ENCODE results near the gene CWC27.

Gene CWC27

GRCh38 chr5:64768358-64769312 lies at the start of gene CWC27, which contains the start of gene SREK1IP1:
CWC27 (plus strand) TSS chr5:64768930; CDS start chr5:64769147, 217 bp downstream.
SREK1IP1 (minus strand) TSS chr5:64768691; CDS start chr5:64768517, 174 bp downstream.
- peak; percentile 95 for DNase-seq

- DNase-seq = no peak
Observed at GRCh38 chr5:64722588-64722987, 46.1 kb upstream of the CWC27 start.

DNA sequence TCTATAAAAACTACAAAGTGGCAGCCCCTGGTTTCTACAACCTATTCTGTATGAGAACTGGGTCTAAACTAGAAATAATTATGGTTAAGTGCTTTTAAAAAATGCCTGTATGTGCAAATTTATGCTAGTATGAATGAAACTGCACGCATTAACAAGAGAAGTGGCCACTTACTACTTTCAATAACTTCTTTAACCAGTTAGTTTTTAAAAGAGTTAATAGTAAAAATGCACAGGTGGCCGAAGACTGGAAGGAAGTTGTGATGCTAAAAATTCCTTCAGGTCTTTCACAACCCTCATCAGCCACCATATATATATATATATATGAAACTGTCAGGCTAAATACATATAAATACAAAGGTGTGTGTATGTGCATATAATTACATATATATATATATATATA lies 41.6 kb upstream of the CWC27 start:
- no peak for DNase-seq

DNA sequence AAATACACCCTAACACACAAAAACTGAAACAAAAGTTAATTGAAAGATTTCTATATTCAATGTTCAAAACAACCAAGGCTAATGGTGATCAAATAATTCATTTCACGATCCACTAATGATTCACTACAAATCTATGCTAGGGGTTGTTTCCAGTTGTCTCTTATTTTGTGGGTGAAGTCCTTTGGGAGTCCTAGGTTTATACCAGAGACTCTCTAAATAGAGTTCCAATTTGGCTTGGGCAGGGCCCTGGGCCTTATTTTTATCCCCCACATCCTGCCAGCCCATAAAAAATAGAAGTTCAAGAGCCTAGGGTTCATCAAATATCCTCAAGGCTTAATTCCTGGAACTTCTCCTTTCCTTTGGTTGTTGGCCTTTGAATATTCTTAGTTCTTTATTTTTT lies 26.3 kb upstream of the CWC27 start:
- DNase-seq = no peak

- DNase-seq = no peak
Observed at GRCh38 chr5:64742821-64743220, 25.9 kb upstream of the CWC27 start.

DNA sequence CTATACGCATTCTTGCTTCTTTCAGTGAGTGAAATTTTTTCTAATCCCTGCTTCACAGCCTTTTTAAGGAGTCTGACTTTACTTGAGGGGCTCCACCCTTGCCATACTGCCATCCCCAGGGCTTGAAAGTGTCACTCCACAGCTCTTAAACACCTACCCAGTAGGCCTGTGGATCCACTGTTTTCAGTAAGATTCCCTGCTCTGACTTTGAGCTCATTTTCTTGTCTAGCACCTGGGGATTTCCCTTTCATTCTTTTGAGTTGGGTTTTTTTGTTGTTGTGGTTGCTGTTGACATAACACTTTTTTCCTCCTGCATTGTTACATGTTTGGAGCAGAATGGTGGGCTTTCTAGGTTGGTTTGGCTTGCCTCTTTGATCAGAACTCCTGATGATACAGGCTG lies 23.8 kb upstream of the CWC27 start:
- no peak for DNase-seq

GRCh38 chr5:64746446-64746845 lies 22.3 kb upstream of the CWC27 start:
- no peak for DNase-seq

GRCh38 chr5:64749385-64749784 lies 19.3 kb upstream of the CWC27 start:
- DNase-seq = no peak

- no peak for DNase-seq
Observed at GRCh38 chr5:64754066-64754465, 14.7 kb upstream of the CWC27 start.

GRCh38 chr5:64758901-64759300 lies 9.8 kb upstream of the CWC27 start:
- DNase-seq = no peak

DNA sequence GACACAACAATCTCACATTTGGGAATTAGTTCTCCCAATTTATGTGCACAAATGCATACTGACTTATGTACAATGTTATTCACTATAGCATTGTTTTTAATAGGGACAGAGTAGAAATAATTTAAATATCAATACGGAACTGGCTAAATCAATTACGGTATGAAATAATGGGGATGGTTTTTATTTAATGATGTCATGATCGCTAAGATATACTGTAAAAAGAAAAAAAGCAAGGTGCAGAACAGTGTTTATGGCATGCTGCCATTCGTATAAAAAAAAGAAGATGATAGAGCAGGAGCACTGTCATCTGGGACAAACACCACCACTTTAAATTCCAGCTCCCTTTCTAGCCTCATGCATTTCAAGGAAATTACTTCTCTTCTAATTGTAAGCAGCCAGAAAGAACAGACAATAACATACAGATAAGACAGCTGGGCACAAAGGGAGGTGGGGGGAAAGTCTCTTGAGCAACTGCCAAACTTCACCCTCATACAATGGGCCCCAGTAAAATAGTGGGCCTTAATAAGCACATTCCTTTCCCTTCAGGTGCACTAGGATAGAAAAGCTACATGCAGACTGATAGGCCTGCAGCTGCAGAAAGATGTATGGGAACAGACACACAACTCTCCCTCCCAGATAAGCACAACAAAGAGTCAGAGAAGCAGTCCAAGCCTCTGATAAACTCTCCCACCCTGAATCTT lies 8.6 kb upstream of the CWC27 start:
- DNase-seq = peak; percentile 22

GRCh38 chr5:64763948-64764503 lies 4.7 kb upstream of the CWC27 start:
- DNase-seq = no peak

DNA sequence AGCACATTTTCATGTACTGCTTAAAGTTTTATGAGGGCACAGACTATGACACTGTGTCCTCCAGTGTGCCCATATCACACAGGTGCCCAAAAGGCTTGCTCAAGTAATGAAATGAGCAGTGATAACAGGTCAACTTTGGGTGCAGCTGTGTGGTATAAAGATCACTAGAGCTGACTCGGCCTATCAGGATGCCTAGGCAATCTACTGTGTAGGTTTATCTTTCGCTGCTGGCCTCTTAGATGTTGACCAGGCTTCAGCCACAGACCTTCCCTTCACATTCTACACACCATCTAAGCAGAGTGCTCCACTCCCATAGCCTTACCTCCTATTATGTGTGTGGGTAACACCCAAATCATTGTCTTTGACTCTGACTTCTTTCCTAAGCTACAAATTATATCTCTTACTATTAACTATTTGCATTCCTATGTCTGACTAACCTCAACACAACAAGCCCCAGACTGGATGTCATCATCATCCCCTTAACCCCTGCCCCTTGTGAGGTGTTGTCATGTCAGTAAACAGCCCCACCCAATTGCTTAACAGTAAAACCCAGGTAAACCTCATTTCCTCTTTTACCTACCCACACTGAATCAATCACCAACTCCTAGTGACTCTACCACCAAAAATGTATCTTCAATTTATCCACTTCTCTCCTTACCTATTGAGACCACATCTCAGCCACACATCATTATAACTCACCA lies 2.8 kb upstream of the CWC27 start:
- DNase-seq = no peak

- DNase-seq = no peak
Observed at GRCh38 chr5:64766941-64767340, 1.8 kb upstream of the CWC27 start.

DNA sequence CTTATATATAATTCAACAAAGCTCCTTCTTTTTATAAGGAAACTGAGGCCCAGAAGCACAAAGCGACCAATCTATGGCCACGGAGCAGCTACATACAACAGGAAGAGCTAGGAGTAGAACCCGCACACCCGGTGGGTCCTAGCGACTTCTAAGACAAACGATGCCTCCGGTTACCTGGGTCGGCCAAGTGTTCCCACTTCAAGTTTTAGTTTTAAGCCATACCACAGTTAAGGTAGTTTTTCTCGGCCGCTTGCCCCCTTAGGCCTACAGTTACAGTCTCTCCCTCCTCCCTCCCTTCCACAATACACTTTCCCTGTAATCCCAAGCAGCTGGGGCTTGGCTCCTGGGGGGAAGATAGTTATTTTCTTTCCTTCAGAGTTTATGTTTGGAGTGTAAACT lies 772 bp upstream of the CWC27 start:
- DNase-seq = no peak

DNA sequence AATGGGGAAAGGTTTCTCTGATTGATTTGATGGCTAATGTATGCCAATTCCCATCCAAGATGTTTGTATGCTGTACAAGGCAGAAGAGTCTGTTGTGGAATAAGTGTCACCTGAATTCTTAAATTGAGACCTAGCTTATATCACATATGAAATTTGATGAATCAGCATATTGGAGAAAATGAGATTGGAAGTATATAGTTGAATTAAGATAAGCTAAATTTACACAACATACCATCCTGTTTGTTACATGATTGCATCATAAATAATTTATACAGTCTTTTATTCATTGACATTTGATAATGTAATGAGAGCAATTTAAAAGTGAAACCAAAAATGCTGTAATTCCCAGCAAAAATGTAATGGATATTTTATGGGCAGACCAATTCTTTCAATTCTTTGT lies 1.1 kb downstream of the CWC27 start:
- no peak for DNase-seq

DNA sequence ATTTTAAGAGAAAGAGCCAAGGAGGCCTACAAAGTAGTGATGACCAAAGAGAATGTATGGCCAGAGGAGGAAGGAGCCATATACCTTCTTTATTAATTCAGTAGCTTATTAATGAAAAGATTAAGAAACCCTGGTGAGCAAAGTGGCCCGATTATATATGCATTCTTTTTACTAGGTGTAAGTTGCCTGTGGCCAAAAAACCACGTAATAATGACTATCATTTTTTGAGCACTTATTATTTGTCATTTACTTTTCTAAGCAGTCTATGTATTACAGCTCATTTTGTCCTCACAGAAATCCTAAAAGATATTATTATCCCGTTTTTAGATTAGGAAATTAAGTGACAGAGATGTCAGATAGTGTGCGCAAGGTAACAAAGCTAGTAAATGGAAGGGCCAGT lies 3.0 kb downstream of the CWC27 start:
- no peak for DNase-seq

DNA sequence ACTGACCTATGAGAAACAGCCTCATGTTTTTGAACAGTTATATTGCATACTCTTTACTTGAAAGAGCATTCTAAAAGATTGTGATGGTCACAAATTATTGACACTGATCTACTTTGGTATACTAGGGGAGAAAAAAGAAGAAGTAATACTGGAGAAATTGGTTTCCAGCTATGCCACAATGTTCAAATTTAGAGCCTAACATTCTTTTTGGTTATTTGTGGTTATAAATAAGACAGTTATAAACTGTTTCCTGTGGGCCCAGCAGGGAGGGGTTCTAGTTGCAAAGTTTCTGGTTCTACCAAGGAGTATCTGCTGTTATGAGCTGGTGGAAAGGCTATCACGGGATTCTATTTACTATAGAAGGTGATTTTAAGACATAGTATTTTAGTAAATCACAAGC lies 4.8 kb downstream of the CWC27 start:
- DNase-seq = no peak

- no peak for DNase-seq
Observed at GRCh38 chr5:64775291-64775690, 6.6 kb downstream of the CWC27 start.

GRCh38 chr5:64784451-64785025 lies 15.8 kb downstream of the CWC27 start:
- peak; percentile 38 for DNase-seq

DNA sequence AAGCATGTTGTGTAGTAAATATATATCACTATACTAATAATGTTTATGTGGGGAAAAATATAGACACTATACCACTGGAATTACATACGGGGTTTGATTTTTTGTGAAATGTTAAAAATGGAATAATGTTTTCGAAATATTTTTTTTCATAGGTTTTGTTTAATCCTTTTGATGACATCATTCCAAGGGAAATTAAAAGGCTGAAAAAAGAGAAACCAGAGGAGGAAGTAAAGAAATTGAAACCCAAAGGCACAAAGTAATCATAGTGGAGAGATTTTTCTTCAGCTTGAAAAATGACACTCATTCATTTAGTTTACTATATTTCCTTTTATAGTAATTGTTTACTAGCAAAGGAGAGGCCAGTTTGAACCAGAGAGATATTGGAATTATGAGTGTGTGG lies 17.6 kb downstream of the CWC27 start:
- no peak for DNase-seq

DNA sequence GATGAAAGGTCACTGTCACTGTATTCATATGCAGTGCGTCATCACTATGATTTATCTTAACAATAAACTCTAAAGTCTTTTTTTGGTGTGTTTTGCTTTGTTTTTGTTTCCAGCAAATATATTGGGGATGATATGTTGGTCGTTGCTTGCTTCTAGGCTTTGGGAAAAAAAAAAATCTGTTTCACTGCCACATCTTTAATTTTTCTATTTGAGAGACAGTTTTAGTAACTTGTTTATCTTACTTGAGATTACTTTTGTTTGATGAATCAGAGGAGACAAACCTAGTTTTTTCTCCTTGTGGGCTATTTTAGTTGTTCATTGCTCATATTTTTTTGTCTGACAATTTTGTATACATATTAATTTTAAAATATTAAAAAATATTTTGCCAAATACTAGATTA lies 19.4 kb downstream of the CWC27 start:
- no peak for DNase-seq

GRCh38 chr5:64789457-64789856 lies 20.7 kb downstream of the CWC27 start:
- no peak for DNase-seq
